HEK293T (cell line): ENCODE data around the gene FLRT2.

ENCODE experiments used
- CTCF ChIA-PET: fragments of 350-600 bp; formaldehyde crosslinking; extraction: SDS; loops from one replicate; lab custom pipeline; 2021; ENCODE audit warnings: antibody characterized with exemption, inconsistent platforms; lab: Yijun Ruan, JAX
- POLR2A ChIA-PET: fragments of 350-600 bp; formaldehyde crosslinking; extraction: SDS; loops from one replicate; lab custom pipeline; 2020; ENCODE audit warnings: antibody characterized with exemption, inconsistent platforms; lab: Yijun Ruan, JAX
- DNase-seq: peaks from one replicate; pipeline ENCODE4 v3.0.0; 2012; ENCODE audit warnings: mixed read lengths; ENCODE audit errors: extremely low spot score
- ARNT ChIP-seq: fragments of 450-650 bp; IDR thresholded peaks from 2 replicates; pipeline ENCODE4 v1.6.1; 2017; ENCODE audit warnings: mild to moderate bottlenecking
- BHLHE40 ChIP-seq: fragments of 450-650 bp; IDR thresholded peaks from 2 replicates; pipeline ENCODE4 v1.6.1; 2016; ENCODE audit warnings: mild to moderate bottlenecking, moderate library complexity, borderline replicate concordance
- CTBP1 ChIP-seq: fragments of 450-650 bp; IDR thresholded peaks from 2 replicates; pipeline ENCODE4 v1.6.1; 2016; ENCODE audit warnings: borderline replicate concordance
- ELF4 ChIP-seq: fragments of 450-650 bp; IDR thresholded peaks from 2 replicates; pipeline ENCODE4 v1.6.1; 2017; ENCODE audit warnings: antibody characterized with exemption
- FOXA1 ChIP-seq: fragments of 450-650 bp; IDR thresholded peaks from 2 replicates; pipeline ENCODE4 v1.6.1; 2016; ENCODE audit warnings: mild to moderate bottlenecking
- FOXK2 ChIP-seq: fragments of 450-650 bp; IDR thresholded peaks from 2 replicates; pipeline ENCODE4 v1.6.1; 2016; ENCODE audit warnings: mild to moderate bottlenecking
- FOXM1 ChIP-seq: fragments of 450-650 bp; IDR thresholded peaks from 2 replicates; pipeline ENCODE4 v1.6.1; 2017; ENCODE audit warnings: mild to moderate bottlenecking, borderline replicate concordance
- HDGF ChIP-seq: fragments of 450-650 bp; IDR thresholded peaks from 2 replicates; pipeline ENCODE4 v1.6.1; 2017; ENCODE audit warnings: antibody characterized with exemption, borderline replicate concordance
- L3MBTL2 ChIP-seq: fragments of 450-650 bp; conservative IDR thresholded peaks from 2 replicates; pipeline ENCODE4 v1.6.1; 2016; ENCODE audit warnings: mild to moderate bottlenecking
- LEF1 ChIP-seq: fragments of 450-650 bp; IDR thresholded peaks from 2 replicates; pipeline ENCODE4 v1.6.1; 2017; ENCODE audit warnings: mild to moderate bottlenecking, borderline replicate concordance
- NFRKB ChIP-seq: fragments of 450-650 bp; IDR thresholded peaks from 2 replicates; pipeline ENCODE4 v1.6.1; 2016; ENCODE audit warnings: mild to moderate bottlenecking, moderate library complexity
- SP1 ChIP-seq: fragments of 450-650 bp; IDR thresholded peaks from 2 replicates; pipeline ENCODE4 v1.6.1; 2017
- SUZ12 ChIP-seq: fragments of 450-650 bp; IDR thresholded peaks from 2 replicates; pipeline ENCODE4 v1.6.1; 2016; ENCODE audit warnings: mild to moderate bottlenecking
- TARDBP ChIP-seq: fragments of 450-650 bp; IDR thresholded peaks from 2 replicates; pipeline ENCODE4 v1.6.1; 2016
- ZNF384 ChIP-seq: fragments of 450-650 bp; IDR thresholded peaks from 2 replicates; pipeline ENCODE4 v1.6.1; 2016
- TF ChIP-seq, protein P1 (sequence below): fragments of 450-650 bp; IDR thresholded peaks from 2 replicates; pipeline ENCODE4 v1.6.1; 2016

FLRT2 gene

DNA sequence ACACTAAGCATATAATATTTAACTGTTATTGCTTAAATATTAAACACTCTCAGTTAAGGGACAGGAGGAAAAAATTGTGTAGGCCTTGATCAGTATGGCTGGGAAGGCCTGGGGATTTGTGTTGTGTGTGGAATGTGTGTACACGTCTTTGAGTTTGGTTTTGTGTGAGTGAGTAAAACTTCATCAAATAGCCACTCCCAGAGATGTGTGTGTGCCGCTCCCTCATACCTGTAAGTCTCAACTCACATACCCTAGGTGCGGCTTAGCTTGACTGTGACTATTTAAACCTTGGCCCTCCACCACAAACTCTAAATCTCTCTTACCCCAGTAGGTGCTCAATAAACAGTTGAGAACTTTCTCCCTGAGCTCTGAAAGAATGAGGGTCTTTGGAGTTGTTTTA, 64.3 kb downstream of the FLRT2 start:
- DNase-seq = no peak
- no peak for TF ChIP-seq SUZ12
- TF ChIP-seq TARDBP = no peak
- CTCF ChIA-PET = no interaction called here

DNA sequence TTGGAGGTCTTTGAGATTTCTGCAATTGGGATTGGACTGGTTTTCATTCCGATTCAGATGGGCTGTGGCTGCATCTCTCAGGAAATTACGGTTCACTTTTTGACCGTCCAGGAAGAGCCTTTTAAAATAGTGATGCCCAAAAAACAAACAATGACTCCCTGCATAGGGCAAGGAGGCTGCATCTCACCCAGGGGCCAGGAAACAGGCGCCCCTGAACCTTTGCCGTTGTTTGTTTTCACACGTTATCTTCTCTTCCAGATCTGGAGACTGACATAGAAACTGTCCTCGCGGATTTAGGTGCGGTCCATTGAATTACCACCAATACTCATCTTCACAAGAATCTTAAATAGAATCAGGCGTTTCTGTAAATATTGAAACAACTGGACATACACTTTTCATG, 66.0 kb downstream of the FLRT2 start:
- TF ChIP-seq ZNF384 (no peak), FOXA1 (no peak), L3MBTL2 (no peak), TARDBP (no peak), SP1 (no peak), LEF1 (no peak), BHLHE40 (no peak), ELF4 (no peak), FOXM1 (no peak), SUZ12 (no peak), ARNT (no peak), FOXK2 (no peak), CTBP1 (no peak), HDGF (no peak), NFRKB (no peak)
- TF ChIP-seq, protein P1, sequence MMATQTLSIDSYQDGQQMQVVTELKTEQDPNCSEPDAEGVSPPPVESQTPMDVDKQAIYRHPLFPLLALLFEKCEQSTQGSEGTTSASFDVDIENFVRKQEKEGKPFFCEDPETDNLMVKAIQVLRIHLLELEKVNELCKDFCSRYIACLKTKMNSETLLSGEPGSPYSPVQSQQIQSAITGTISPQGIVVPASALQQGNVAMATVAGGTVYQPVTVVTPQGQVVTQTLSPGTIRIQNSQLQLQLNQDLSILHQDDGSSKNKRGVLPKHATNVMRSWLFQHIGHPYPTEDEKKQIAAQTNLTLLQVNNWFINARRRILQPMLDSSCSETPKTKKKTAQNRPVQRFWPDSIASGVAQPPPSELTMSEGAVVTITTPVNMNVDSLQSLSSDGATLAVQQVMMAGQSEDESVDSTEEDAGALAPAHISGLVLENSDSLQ = no peak
- CTCF ChIA-PET = no interaction called here
- no peak for DNase-seq
- POLR2A ChIA-PET = no interaction called here

More for the DNA sequence above, 64.3 kb downstream of the FLRT2 start:
- POLR2A ChIA-PET = no interaction called here

DNA sequence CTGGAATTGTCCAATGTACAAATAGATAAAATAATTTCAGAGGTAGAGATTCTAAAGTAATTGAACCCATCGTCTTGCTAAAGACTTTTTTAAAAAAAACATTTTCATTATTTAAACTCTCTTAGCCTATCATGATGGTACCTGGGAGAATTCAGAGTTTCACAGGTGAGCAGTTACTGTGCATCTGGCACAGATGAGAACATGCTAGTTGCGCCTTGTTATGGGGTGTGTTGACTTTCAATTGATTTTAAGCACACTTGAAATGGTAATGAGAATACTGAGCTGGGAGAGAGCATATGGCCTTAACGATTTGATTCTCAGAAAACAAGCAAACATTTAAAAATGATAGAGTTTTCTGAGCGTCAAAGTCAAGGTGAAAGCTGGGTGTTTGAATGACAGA, 66.6 kb downstream of the FLRT2 start:
- POLR2A ChIA-PET = no interaction called here
- TF ChIP-seq BHLHE40 = no peak
- TF ChIP-seq TARDBP = no peak
- TF ChIP-seq L3MBTL2 = no peak
- no peak for DNase-seq
- CTCF ChIA-PET = no interaction called here

GRCh38 chr14:85597701-85598100, 67.8 kb downstream of the FLRT2 start:
- POLR2A ChIA-PET = no interaction called here
- TF ChIP-seq SP1 (no peak), ZNF384 (no peak), LEF1 (no peak), FOXK2 (no peak), FOXM1 (no peak), SUZ12 (no peak), TARDBP (no peak), L3MBTL2 (no peak), HDGF (no peak), BHLHE40 (no peak), FOXA1 (no peak), NFRKB (no peak), ARNT (no peak), ELF4 (no peak)
- CTCF ChIA-PET = interaction anchor here (0.6 kb wide), 1 partner anchor 15 kb away, joined by 3 read pairs; no protein-coding TSS in a partner anchor
- no peak for DNase-seq

DNA sequence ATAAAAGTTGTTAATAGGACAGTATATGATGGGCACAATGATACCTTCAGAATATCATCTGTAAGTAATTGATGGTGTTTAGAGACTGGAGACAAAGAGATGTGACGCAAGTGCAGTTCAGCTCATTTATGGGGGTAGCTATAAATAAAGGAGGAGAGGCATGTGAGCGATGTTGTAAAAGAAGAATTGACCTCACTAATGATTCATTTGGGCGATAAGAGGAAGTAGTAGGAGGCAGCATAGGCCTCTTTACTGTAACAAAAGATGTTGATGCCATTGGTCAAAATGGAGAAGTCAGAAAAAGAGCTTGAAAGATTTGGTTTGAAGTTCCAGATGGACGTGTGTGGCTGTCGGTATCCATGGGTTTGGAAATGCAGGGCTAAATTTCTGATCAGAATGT, 70.0 kb downstream of the FLRT2 start:
- TF ChIP-seq FOXK2 (no peak), BHLHE40 (no peak), LEF1 (no peak), CTBP1 (no peak), ARNT (no peak), FOXA1 (no peak), SP1 (no peak), ELF4 (no peak)
- POLR2A ChIA-PET = no interaction called here

GRCh38 chr14:85601246-85601645, 71.3 kb downstream of the FLRT2 start:
- ChIA-PET POLR2A (no interaction called here), CTCF (no interaction called here)
- TF ChIP-seq SP1 (no peak), CTBP1 (no peak), NFRKB (no peak), LEF1 (no peak), FOXK2 (no peak), ELF4 (no peak), SUZ12 (no peak), TARDBP (no peak), ZNF384 (no peak), L3MBTL2 (no peak), BHLHE40 (no peak), ARNT (no peak)
- TF ChIP-seq, protein P1 = no peak
- DNase-seq = no peak

More for the DNA sequence above, 70.0 kb downstream of the FLRT2 start:
- DNase-seq = no peak
- CTCF ChIA-PET = no interaction called here

- ChIA-PET CTCF (no interaction called here), POLR2A (no interaction called here)
- TF ChIP-seq ELF4 (no peak), ZNF384 (no peak), NFRKB (no peak), FOXA1 (no peak), FOXK2 (no peak)
- TF ChIP-seq, protein P1 = no peak
- no peak for DNase-seq
Measured at GRCh38 chr14:85601690-85602089, 71.7 kb downstream of the FLRT2 start.
